H9 (cell line): ENCODE results near the gene BSX. TPM values are rescaled to one million over a fixed set of nuclear protein-coding genes. Genes with fewer than 3 reads are reported as not detected.

Source experiments
- DNase-seq: peaks from one replicate; pipeline ENCODE4 v3.0.0-alpha.2; 2017
- H2AFZ ChIP-seq: one replicate; pipeline ENCODE4 v1.6.1; 2013; ENCODE audit warnings: mild to moderate bottlenecking, low read length, control low read depth, moderate library complexity
- H2AK5ac ChIP-seq: 2 replicates; pipeline ENCODE4 v1.6.1; 2013; ENCODE audit warnings: low read length, control low read depth, mixed read lengths; ENCODE audit not compliant: insufficient read length
- H2BK120ac ChIP-seq: one replicate; pipeline ENCODE4 v1.6.1; 2013; ENCODE audit warnings: low read depth, mild to moderate bottlenecking, low read length, control low read depth, inconsistent platforms; ENCODE audit not compliant: poor library complexity, severe bottlenecking
- H2BK12ac ChIP-seq: 2 replicates; pipeline ENCODE4 v1.6.1; 2013; ENCODE audit warnings: low read length, control low read depth, mixed read lengths, low read depth; ENCODE audit not compliant: insufficient read length
- H2BK15ac ChIP-seq: 2 replicates; pipeline ENCODE4 v1.6.1; 2013; ENCODE audit warnings: low read depth, low read length, control low read depth
- H2BK20ac ChIP-seq: one replicate; pipeline ENCODE4 v1.6.1; 2013; ENCODE audit warnings: low read depth, mild to moderate bottlenecking, low read length, control low read depth, inconsistent platforms; ENCODE audit not compliant: poor library complexity, severe bottlenecking
- H2BK5ac ChIP-seq: 2 replicates; pipeline ENCODE4 v1.6.1; 2013; ENCODE audit warnings: low read length, control low read depth, mixed read lengths; ENCODE audit not compliant: insufficient read length
- H3K14ac ChIP-seq: 2 replicates; pipeline ENCODE4 v1.6.1; 2013; ENCODE audit warnings: low read length, control low read depth; ENCODE audit not compliant: insufficient read depth
- H3K18ac ChIP-seq: 2 replicates; pipeline ENCODE4 v1.6.1; 2013; ENCODE audit warnings: low read depth, mild to moderate bottlenecking, mixed read lengths, low read length, control low read depth; ENCODE audit not compliant: insufficient read length
- H3K23ac ChIP-seq: 2 replicates; pipeline ENCODE4 v1.6.1; 2013; ENCODE audit warnings: low read length, control low read depth, mixed read lengths, low read depth; ENCODE audit not compliant: insufficient read length
- H3K23me2 ChIP-seq: 2 replicates; pipeline ENCODE4 v1.6.1; 2013; ENCODE audit warnings: low read depth, mild to moderate bottlenecking, mixed read lengths, low read length, control low read depth; ENCODE audit not compliant: insufficient read length, poor library complexity, severe bottlenecking
- H3K27ac ChIP-seq: 2 replicates; pipeline ENCODE4 v1.5.1; 2013; ENCODE audit warnings: low read length, control low read depth, mixed read lengths, low read depth; ENCODE audit not compliant: insufficient read length
- H3K27me3 ChIP-seq: 2 replicates; pipeline ENCODE4 v1.6.1; 2013; ENCODE audit warnings: low read length, control low read depth, inconsistent platforms; ENCODE audit not compliant: insufficient read depth
- H3K4ac ChIP-seq: 2 replicates; pipeline ENCODE4 v1.6.1; 2013; ENCODE audit warnings: low read depth, mild to moderate bottlenecking, control low read depth, inconsistent platforms, low read length, moderate library complexity
- H3K4me1 ChIP-seq: 2 replicates; pipeline ENCODE4 v1.6.1; 2013; ENCODE audit warnings: low read length, control low read depth, inconsistent platforms; ENCODE audit not compliant: insufficient read depth
- H3K4me2 ChIP-seq: 2 replicates; pipeline ENCODE4 v1.6.1; 2013; ENCODE audit warnings: low read length, control low read depth, mixed read lengths; ENCODE audit not compliant: insufficient read length, insufficient read depth
- H3K56ac ChIP-seq: 2 replicates; pipeline ENCODE4 v1.6.1; 2013; ENCODE audit warnings: low read depth, mild to moderate bottlenecking, mixed read lengths, low read length, control low read depth; ENCODE audit not compliant: insufficient read length
- H3K79me1 ChIP-seq: 2 replicates; pipeline ENCODE4 v1.6.1; 2013; ENCODE audit warnings: low read depth, mild to moderate bottlenecking, moderate library complexity, low read length, control low read depth, inconsistent platforms; ENCODE audit not compliant: insufficient read depth, poor library complexity, severe bottlenecking
- H3K79me2 ChIP-seq: 2 replicates; pipeline ENCODE4 v1.6.1; 2013; ENCODE audit warnings: low read length, control low read depth, inconsistent platforms; ENCODE audit not compliant: insufficient read depth
- H3K9ac ChIP-seq: 2 replicates; pipeline ENCODE4 v1.6.1; 2013; ENCODE audit warnings: low read length, control low read depth, mixed read lengths; ENCODE audit not compliant: insufficient read length; ENCODE audit errors: extremely low read depth
- H3K9me3 ChIP-seq: one replicate; pipeline ENCODE4 v1.6.1; 2013; ENCODE audit warnings: low read depth, low read length, inconsistent platforms; ENCODE audit not compliant: control insufficient read depth
- H3T11ph ChIP-seq: one replicate; pipeline ENCODE4 v1.6.1; 2013; ENCODE audit warnings: mild to moderate bottlenecking, low read length, control low read depth, inconsistent platforms
- H4K20me1 ChIP-seq: one replicate; pipeline ENCODE4 v1.6.1; 2013; ENCODE audit not compliant: control insufficient read depth, insufficient read length, insufficient read depth
- H4K5ac ChIP-seq: 2 replicates; pipeline ENCODE4 v1.6.1; 2013; ENCODE audit warnings: low read depth, mild to moderate bottlenecking, mixed read lengths, low read length, control low read depth; ENCODE audit not compliant: insufficient read length
- H4K8ac ChIP-seq: replicated peaks from 2 replicates; pipeline ENCODE4 v1.6.1; 2013; ENCODE audit warnings: low read length, control low read depth, mixed read lengths, low read depth; ENCODE audit not compliant: insufficient read length
- H4K91ac ChIP-seq: 2 replicates; pipeline ENCODE4 v1.6.1; 2013; ENCODE audit warnings: low read depth, mild to moderate bottlenecking, moderate library complexity, mixed read lengths, low read length, control low read depth; ENCODE audit not compliant: insufficient read length
- H3K27ac Mint-ChIP-seq, 3 experiments: 2 replicates in 2 of 3; 3 replicates in 1 of 3; pipeline ENCODE4 v1.8.0; 2020 to 2021; ENCODE audit warnings: mixed read lengths in 3 of 3, mild to moderate bottlenecking in 1 of 3, moderate library complexity in 1 of 3
- H3K27me3 Mint-ChIP-seq: 2 replicates; pipeline ENCODE4 v1.8.0; 2021; ENCODE audit warnings: low read depth, mild to moderate bottlenecking, moderate library complexity, mixed read lengths
- H3K36me3 Mint-ChIP-seq, 3 experiments: 2 replicates in 2 of 3; 3 replicates in 1 of 3; pipeline ENCODE4 v1.8.0; 2020 to 2021; ENCODE audit warnings: low read depth in 3 of 3, mixed read lengths in 3 of 3; ENCODE audit not compliant: insufficient read depth in 1 of 3
- H3K4me1 Mint-ChIP-seq, 2 experiments: 2 replicates each; pipeline ENCODE4 v1.8.0; 2020; ENCODE audit warnings: mixed read lengths in 2 of 2
- H3K4me3 Mint-ChIP-seq, 2 experiments: 2 replicates in 1 of 2; 3 replicates in 1 of 2; pipeline ENCODE4 v1.8.0; 2020 to 2021; ENCODE audit warnings: mild to moderate bottlenecking in 2 of 2, mixed read lengths in 2 of 2, moderate library complexity in 1 of 2
- H3K9me3 Mint-ChIP-seq, 2 experiments: 2 replicates in 1 of 2; 3 replicates in 1 of 2; pipeline ENCODE4 v1.8.0; 2020; ENCODE audit warnings: mild to moderate bottlenecking in 2 of 2, mixed read lengths in 2 of 2, moderate library complexity in 1 of 2
- CTCF ChIP-seq: fragments of 200-600 bp; sonication (generic); conservative IDR thresholded peaks from 3 replicates; pipeline ENCODE4 v1.8.0; 2021; ENCODE audit warnings: antibody characterized with exemption, mild to moderate bottlenecking
- WGBS: extraction: QIAGEN DNeasy Blood & Tissue Kit; methylation state at CpG from one replicate; pipeline ENCODE4 v1.1.7; 2013; ENCODE audit warnings: missing lambda C conversion rate, low lambda C conversion rate, mixed read lengths; ENCODE audit not compliant: insufficient read length; ENCODE audit errors: extremely low coverage; 5-methylcytosine and 5-hydroxymethylcytosine counted together
- total RNA-seq: library from RNA; stranded (reverse); gene quantifications from 2 replicates; pipeline ENCODE4 v1.2.1, GENCODE V29; 2021

BSX gene
- total RNA-seq, 1 experiment from 2014 or later, result not detected

GRCh38 chr11:122963961-122964360 is 17.7 kb downstream of the BSX start:
- Histone ChIP-seq H3K27ac (no peak overlapping the region), H2BK12ac (no peak overlapping the region), H3K27me3 (no peaks in the 10 kb centered on the region), H4K5ac (no peak overlapping the region), H3K56ac (no peak overlapping the region), H2BK20ac (no peak overlapping the region), H4K20me1 (no peaks in the 10 kb centered on the region), H2BK5ac (no peak overlapping the region), H2AK5ac (no peak overlapping the region), H2BK15ac (no peak overlapping the region), H2BK120ac (no peak overlapping the region), H3K9me3 (no peaks in the 10 kb centered on the region), H3K14ac (no peak overlapping the region), H4K91ac (no peak overlapping the region), H3K23me2 (no peaks in the 10 kb centered on the region), H3K79me2 (no peaks in the 10 kb centered on the region), H3T11ph (no peak overlapping the region), H4K8ac (no peak overlapping the region), H3K4me1 (no peaks in the 10 kb centered on the region), H3K79me1 (no peaks in the 10 kb centered on the region), H3K4me2 (no peak overlapping the region), H3K18ac (no peak overlapping the region), H3K23ac (no peak overlapping the region), H3K4ac (no peak overlapping the region), H3K9ac (no peak overlapping the region), H2AFZ (no peak overlapping the region)
- no CpG with 5 or more reads among the region's 4 CpGs for WGBS
- H3K4me3 Mint-ChIP-seq, result no peak overlapping the region
- 0 out of 4 replicates have a peak, but pooled peaks cover 0 to 3% of the 10 kb centered on the region in 2 experiments for H3K4me1 Mint-ChIP-seq
- H3K27me3 Mint-ChIP-seq, result peaks cover 52% of the 10 kb centered on the region
- no peak overlapping the region for H3K27ac Mint-ChIP-seq
- no peaks in the 10 kb centered on the region; a peak in 1 of 7 replicates for H3K36me3 Mint-ChIP-seq
- no peak for DNase-seq
- H3K9me3 Mint-ChIP-seq, result no peaks in the 10 kb centered on the region
- no peak for TF ChIP-seq CTCF
